DMS153 treated with DMSO at 0.1 percent for 48 hours (cell line): ENCODE results near the gene C12orf60.
A peak's percentile ranks its signal among the peaks of the same experiment; 100 is the strongest.

ENCODE experiments used
- DNase-seq: peaks from one replicate; lab custom pipeline; 2025; ENCODE audit not compliant: unreplicated experiment; lab: John Stamatoyannopoulos, UW

The C12orf60 gene

GRCh38 chr12:14833952-14834351, 30.5 kb downstream of the C12orf60 start:
- no peak for DNase-seq

GRCh38 chr12:14834509-14834908, 31.0 kb downstream of the C12orf60 start:
- DNase-seq: no peak

- DNase-seq: no peak
These were observed 33.1 kb downstream of the C12orf60 start for GRCh38 chr12:14836336-14837210.

GRCh38 chr12:14839262-14839661, 35.8 kb downstream of the C12orf60 start:
- no peak for DNase-seq

- no peak for DNase-seq
These were observed 37.1 kb downstream of the C12orf60 start for GRCh38 chr12:14840616-14841015.

- DNase-seq: no peak
These were observed 38.3 kb downstream of the C12orf60 start for GRCh38 chr12:14841761-14842160.

- DNase-seq: no peak
These were observed 38.8 kb downstream of the C12orf60 start for GRCh38 chr12:14842315-14842714.

GRCh38 chr12:14843425-14843887, 40.0 kb downstream of the C12orf60 start, which contains the start of gene ART4:
TSS of gene ART4 (minus strand) at chr12:14843526. CDS start at chr12:14843113, 413 bp downstream.
- no peak for DNase-seq

- DNase-seq: no peak
These were observed 40.9 kb downstream of the C12orf60 start for GRCh38 chr12:14844401-14844800.

GRCh38 chr12:14845350-14845750, 41.9 kb downstream of the C12orf60 start:
- peak; percentile 62 for DNase-seq

- no peak for DNase-seq
These were observed 42.6 kb downstream of the C12orf60 start for GRCh38 chr12:14846042-14846587.

GRCh38 chr12:14846876-14847580, 43.6 kb downstream of the C12orf60 start:
- DNase-seq: no peak

- no peak for DNase-seq
These were observed 46.2 kb downstream of the C12orf60 start for GRCh38 chr12:14849661-14850060.

- DNase-seq: no peak
These were observed 47.6 kb downstream of the C12orf60 start for GRCh38 chr12:14850929-14851663.

GRCh38 chr12:14852880-14853279, 49.4 kb downstream of the C12orf60 start:
- no peak for DNase-seq

GRCh38 chr12:14853961-14854360, 50.5 kb downstream of the C12orf60 start:
- DNase-seq: no peak

GRCh38 chr12:14854586-14855183, 51.2 kb downstream of the C12orf60 start:
- no peak for DNase-seq

GRCh38 chr12:14858513-14858912, 55.0 kb downstream of the C12orf60 start:
- no peak for DNase-seq

GRCh38 chr12:14860490-14860889, 57.0 kb downstream of the C12orf60 start:
- no peak for DNase-seq

GRCh38 chr12:14868916-14869506, 65.5 kb downstream of the C12orf60 start:
- no peak for DNase-seq
